HL-60 (cell line): ENCODE measurements around the gene LIFR.

Experiments
- DNase-seq, 2 experiments: peaks; one replicate each; pipeline ENCODE4 v3.0.0-alpha.2; 2010 to 2020; ENCODE audit warnings: low read depth in 1 of 2, low spot score in 1 of 2
- H3K27ac ChIP-seq: fragments of 250-450 bp; sonication (Bioruptor Pico); replicated peaks from 2 replicates; pipeline ENCODE4 v1.5.1; 2020; ENCODE audit warnings: mild to moderate bottlenecking, moderate library complexity
- H3K27me3 ChIP-seq: fragments of 250-450 bp; sonication (Bioruptor Pico); 2 replicates; pipeline ENCODE4 v1.5.1; 2021; ENCODE audit warnings: mild to moderate bottlenecking, moderate library complexity; ENCODE audit not compliant: insufficient read depth, poor library complexity, severe bottlenecking
- H3K4me3 ChIP-seq: replicated peaks from 2 replicates; pipeline ENCODE4 v1.5.1; 2011; ENCODE audit warnings: mild to moderate bottlenecking, control low read depth, low read length; ENCODE audit not compliant: insufficient read depth
- GABPA ChIP-seq: IDR thresholded peaks from 2 replicates; pipeline ENCODE4 v1.6.1; 2012; ENCODE audit warnings: low read depth
- POLR2AphosphoS5 ChIP-seq: IDR thresholded peaks from 2 replicates; pipeline ENCODE4 v1.6.1; 2012; ENCODE audit warnings: low read depth
- REST ChIP-seq: IDR thresholded peaks from 2 replicates; pipeline ENCODE4 v1.6.1; 2012; ENCODE audit warnings: low read depth; ENCODE audit not compliant: insufficient replicate concordance
- SPI1 ChIP-seq: IDR thresholded peaks from 2 replicates; pipeline ENCODE4 v1.6.1; 2012; ENCODE audit warnings: low read depth, mild to moderate bottlenecking, borderline replicate concordance
- TF ChIP-seq, protein P1 (sequence below): IDR thresholded peaks from one replicate; pipeline ENCODE4 v1.5.1; 2011; ENCODE audit warnings: low read length, control low read depth, inconsistent platforms; ENCODE audit not compliant: insufficient read depth

The LIFR gene

DNA sequence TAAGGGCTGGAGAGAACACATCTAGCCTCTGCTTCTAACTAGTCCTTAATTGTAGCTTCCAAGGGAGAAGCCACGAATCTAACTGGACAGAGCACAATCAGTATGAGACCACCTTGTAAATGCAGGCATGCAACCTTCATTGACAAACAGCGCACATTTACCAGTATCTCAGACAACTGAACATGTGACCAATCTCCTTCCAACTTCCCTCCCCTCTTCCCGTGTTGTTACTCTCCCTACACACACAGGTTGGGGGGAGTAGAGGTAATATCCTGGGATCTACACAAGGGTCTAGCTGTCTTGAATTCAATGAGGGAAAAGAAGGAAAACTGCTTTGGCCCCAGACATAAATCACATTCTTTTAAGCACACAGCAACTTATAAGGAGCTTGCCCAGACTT is 77.6 kb downstream of the LIFR start:
- no peak for DNase-seq
- Histone ChIP-seq H3K27me3 (peaks cover 5% of the 10 kb centered on the region), H3K4me3 (no peak overlapping the region), H3K27ac (no peak overlapping the region)
- no peak for TF ChIP-seq REST

DNA sequence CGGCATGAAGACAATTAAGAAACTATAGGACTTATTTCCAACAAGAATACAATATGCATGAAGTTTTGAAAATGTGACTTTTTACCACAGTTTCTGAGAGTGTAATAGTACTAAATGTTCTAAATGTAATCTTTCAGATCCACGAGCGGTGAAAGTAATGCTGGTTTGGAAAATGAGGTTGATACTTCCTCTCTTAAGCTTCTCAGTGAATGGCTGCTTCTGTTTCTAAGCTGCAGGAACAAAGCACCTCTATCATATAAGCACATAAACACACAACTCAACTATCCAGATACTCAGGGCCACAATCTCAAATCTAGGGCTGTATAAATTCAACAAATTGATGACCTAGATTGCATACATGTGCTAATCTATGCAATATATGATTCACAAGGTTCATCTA is 78.3 kb downstream of the LIFR start:
- Histone ChIP-seq H3K4me3 (no peak overlapping the region), H3K27me3 (peaks cover 5% of the 10 kb centered on the region), H3K27ac (no peak overlapping the region)
- TF ChIP-seq GABPA, result no peak
- TF ChIP-seq SPI1, result no peak
- TF ChIP-seq, protein P1, sequence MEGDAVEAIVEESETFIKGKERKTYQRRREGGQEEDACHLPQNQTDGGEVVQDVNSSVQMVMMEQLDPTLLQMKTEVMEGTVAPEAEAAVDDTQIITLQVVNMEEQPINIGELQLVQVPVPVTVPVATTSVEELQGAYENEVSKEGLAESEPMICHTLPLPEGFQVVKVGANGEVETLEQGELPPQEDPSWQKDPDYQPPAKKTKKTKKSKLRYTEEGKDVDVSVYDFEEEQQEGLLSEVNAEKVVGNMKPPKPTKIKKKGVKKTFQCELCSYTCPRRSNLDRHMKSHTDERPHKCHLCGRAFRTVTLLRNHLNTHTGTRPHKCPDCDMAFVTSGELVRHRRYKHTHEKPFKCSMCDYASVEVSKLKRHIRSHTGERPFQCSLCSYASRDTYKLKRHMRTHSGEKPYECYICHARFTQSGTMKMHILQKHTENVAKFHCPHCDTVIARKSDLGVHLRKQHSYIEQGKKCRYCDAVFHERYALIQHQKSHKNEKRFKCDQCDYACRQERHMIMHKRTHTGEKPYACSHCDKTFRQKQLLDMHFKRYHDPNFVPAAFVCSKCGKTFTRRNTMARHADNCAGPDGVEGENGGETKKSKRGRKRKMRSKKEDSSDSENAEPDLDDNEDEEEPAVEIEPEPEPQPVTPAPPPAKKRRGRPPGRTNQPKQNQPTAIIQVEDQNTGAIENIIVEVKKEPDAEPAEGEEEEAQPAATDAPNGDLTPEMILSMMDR, result no peak
- TF ChIP-seq POLR2AphosphoS5, result no peak
- TF ChIP-seq REST, result no peak
- no peak for DNase-seq

DNA sequence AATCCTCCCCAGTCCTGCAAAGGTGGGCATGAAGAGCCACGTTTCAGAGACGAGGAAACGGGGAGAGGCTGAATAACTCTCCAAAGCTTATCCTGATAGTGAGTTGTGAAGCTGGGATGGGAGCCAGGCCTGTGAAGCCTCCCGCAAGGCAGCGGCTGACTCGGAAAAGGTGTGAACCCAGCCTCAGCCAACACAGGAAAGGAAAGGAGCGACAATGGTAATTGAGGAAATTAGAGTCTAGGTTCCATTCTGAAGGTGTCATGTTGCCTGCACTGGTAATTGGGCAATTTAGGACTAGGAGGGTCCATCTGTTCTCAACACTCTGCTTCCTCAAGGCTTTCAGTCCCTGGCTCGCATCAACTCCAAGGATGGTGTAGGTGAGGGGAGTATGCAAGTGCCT is 83.4 kb downstream of the LIFR start:
- TF ChIP-seq SPI1 (no peak), POLR2AphosphoS5 (no peak), GABPA (no peak), REST (no peak)
- TF ChIP-seq, protein P1, result no peak
- Histone ChIP-seq H3K4me3 (no peak overlapping the region), H3K27ac (no peak overlapping the region), H3K27me3 (no peaks in the 10 kb centered on the region)
- no peak for DNase-seq

DNA sequence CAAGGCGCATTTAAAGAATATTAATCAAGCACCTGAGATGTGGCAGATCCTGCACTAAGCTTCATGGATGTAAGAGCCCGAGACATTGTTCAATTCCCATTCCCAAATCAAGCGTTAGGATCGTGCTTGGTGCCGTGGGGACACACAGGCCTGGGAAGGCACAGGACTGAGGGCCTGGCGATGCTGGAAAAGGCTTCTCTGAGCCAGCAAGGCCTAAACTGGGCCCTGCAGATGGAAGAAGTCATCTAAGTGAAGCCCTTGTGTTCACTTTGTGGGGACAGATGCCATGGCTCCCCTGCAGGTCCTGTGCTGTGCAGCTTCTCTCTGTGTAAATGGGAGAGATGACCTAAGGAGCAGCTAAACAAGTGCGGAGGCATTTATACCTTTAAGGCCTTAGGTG is 83.9 kb downstream of the LIFR start:
- Histone ChIP-seq H3K4me3 (no peak overlapping the region), H3K27ac (no peak overlapping the region), H3K27me3 (no peaks in the 10 kb centered on the region)
- TF ChIP-seq SPI1 (no peak), POLR2AphosphoS5 (no peak), REST (no peak), GABPA (no peak)
- TF ChIP-seq, protein P1, result no peak
- DNase-seq, result no peak
